ENCODE data around the gene SSR4.
"Not testable (repeated sequence)": the region's sequence is repeated elsewhere in the genome, so short reads cannot be mapped to it uniquely, and the experiment has no call there.

SSR4 gene

GRCh38 chrX:153807976-153808375, 13.5 kb downstream of the SSR4 start:
- no peak for FAIRE-seq

- FAIRE-seq = no peak
Observed at GRCh38 chrX:153812220-153812619, 17.8 kb downstream of the SSR4 start.

- FAIRE-seq = no peak
Observed at GRCh38 chrX:153813161-153813560, 18.7 kb downstream of the SSR4 start.

GRCh38 chrX:153814591-153815315, 20.3 kb downstream of the SSR4 start:
- no peak for FAIRE-seq

- FAIRE-seq = no peak
Observed at GRCh38 chrX:153816831-153817690, 22.6 kb downstream of the SSR4 start.

- FAIRE-seq = not testable (repeated sequence)
Observed at GRCh38 chrX:153818064-153818463, 23.6 kb downstream of the SSR4 start.

GRCh38 chrX:153818571-153819383, 24.3 kb downstream of the SSR4 start:
- FAIRE-seq = no peak

- no peak for FAIRE-seq
Observed at GRCh38 chrX:153819384-153820040, 25.0 kb downstream of the SSR4 start.

GRCh38 chrX:153820601-153821000, 26.1 kb downstream of the SSR4 start:
- FAIRE-seq = no peak

- no peak for FAIRE-seq
Observed at GRCh38 chrX:153821066-153821465, 26.6 kb downstream of the SSR4 start.

GRCh38 chrX:153824348-153824747, 29.9 kb downstream of the SSR4 start:
- no peak for FAIRE-seq

GRCh38 chrX:153825042-153825441, 30.6 kb downstream of the SSR4 start:
- FAIRE-seq = no peak

GRCh38 chrX:153827016-153827415, 32.5 kb downstream of the SSR4 start:
- FAIRE-seq = peak; percentile 71

- no peak for FAIRE-seq
Observed at GRCh38 chrX:153827903-153828302, 33.4 kb downstream of the SSR4 start.

GRCh38 chrX:153828308-153828707, 33.8 kb downstream of the SSR4 start:
- FAIRE-seq = no peak

GRCh38 chrX:153828723-153829548, 34.5 kb downstream of the SSR4 start:
- FAIRE-seq = no peak

- FAIRE-seq = no peak
Observed at GRCh38 chrX:153829549-153829798, 35.0 kb downstream of the SSR4 start.

- FAIRE-seq = no peak
Observed at GRCh38 chrX:153829799-153830639, 35.6 kb downstream of the SSR4 start, which contains the start of gene PDZD4. TSS of gene PDZD4 (minus strand) at chrX:153830544. CDS start at chrX:153830298, 246 bp downstream.

- FAIRE-seq = no peak
Observed at GRCh38 chrX:153830640-153831428, 36.4 kb downstream of the SSR4 start.

Data from colon (tissue), 2 donors.